ENCODE results near the gene SLC8B1.

The SLC8B1 gene

DNA sequence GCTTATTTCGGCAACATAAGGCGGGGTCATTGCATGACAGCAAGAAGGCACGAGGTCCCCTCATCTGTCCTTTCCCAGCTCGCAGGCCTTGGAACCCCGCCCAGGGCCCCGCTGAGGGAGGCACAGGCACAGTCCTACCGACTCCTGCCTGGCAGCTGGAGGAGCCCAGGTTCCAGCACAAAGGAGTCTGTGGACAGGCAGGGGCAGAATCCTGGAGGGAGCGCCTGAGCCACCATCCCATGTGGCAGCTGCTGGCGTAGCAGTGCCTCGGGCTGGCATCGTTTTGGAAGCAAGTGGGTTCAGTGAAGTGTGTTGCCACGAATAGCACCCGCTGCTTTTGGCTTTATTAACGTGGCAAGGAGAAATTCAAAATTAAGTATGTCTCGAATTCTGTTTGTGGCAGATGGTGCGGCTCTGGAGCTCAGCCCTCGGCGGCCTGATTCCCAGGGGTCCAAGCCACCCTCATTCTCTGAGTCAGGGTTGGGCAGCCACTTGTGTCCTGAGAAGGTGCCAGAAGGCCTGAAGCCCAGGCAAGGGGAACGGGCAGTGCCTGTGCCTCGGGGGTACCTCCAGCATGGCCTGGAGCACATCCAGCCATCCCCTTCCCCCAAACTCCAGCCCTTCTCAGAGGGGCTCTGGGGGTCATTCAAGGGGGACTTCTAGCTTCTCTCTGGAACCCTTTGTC is 35.9 kb downstream of the SLC8B1 start:
- no peak for DNase-seq (ENCODE audit: extremely low read depth, low read depth)
- TF ChIP-seq, protein P1, sequence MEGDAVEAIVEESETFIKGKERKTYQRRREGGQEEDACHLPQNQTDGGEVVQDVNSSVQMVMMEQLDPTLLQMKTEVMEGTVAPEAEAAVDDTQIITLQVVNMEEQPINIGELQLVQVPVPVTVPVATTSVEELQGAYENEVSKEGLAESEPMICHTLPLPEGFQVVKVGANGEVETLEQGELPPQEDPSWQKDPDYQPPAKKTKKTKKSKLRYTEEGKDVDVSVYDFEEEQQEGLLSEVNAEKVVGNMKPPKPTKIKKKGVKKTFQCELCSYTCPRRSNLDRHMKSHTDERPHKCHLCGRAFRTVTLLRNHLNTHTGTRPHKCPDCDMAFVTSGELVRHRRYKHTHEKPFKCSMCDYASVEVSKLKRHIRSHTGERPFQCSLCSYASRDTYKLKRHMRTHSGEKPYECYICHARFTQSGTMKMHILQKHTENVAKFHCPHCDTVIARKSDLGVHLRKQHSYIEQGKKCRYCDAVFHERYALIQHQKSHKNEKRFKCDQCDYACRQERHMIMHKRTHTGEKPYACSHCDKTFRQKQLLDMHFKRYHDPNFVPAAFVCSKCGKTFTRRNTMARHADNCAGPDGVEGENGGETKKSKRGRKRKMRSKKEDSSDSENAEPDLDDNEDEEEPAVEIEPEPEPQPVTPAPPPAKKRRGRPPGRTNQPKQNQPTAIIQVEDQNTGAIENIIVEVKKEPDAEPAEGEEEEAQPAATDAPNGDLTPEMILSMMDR (IDR thresholded peaks at IDR 0.05; ENCODE audit: low read depth, low read length), result no peak

DNA sequence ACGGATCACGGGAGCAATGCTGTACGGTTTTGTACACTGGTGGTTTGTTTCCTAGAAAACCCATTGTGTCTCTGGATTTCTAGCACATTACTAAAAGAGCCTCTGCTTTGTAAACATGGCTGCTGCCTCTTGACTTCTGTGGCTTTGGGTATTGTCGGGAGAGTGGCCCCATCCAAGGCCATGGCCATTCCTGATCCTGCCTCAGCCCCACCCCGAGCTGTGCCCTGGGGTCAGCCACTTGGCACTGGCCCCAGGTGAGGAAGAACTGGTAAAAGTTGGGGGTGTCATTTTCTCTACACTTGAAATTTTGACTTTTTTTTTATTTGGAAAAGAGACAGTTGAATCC is 36.5 kb downstream of the SLC8B1 start:
- no peak for DNase-seq (ENCODE audit: extremely low read depth, low read depth)
- TF ChIP-seq, protein P1 (IDR thresholded peaks at IDR 0.05; ENCODE audit: low read depth, low read length), result no peak

DNA sequence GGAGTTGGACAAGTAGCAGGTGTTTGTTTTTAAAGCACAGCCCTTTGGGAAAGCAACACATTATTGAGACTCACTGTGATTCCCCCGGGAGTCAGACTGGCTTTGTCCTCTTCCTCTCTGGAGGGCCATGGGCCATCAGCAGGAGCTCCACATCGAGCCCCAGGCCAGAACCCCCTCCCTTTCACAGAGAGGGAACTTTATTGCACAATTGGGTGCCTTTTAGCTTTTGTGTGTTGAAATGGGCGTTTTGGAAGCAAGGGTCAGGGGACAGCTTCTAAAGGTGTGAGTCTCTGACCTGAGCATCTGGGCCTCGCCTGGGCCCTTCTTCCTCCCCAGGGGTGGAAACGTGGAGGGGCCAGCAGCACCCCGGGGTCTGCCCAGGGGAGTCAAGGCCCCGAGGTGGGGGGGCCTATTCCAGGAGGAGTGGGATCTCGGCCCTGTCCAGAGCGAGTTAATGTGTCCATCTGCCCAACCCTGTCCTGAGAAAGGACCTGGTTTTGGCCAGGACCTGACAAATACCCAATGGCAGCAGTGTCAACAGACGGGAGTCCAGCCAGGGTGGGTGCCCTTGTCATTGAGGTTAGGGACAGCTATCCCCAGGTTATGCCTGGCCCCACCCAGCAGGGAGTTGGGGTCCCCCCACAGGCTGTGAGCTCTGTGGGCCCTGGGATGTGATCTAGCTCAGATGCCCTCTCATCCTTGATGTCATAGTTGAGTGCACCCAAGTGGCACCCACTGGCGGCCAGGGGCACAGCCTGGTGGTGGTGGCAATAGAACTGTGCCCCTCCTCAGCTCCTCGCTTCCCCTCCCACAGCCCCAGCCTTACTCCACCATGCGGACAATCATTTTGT is 37.1 kb downstream of the SLC8B1 start:
- no peak for DNase-seq (ENCODE audit: extremely low read depth, low read depth)
- TF ChIP-seq, protein P1 (IDR thresholded peaks at IDR 0.05; ENCODE audit: low read depth, low read length), result no peak

DNA sequence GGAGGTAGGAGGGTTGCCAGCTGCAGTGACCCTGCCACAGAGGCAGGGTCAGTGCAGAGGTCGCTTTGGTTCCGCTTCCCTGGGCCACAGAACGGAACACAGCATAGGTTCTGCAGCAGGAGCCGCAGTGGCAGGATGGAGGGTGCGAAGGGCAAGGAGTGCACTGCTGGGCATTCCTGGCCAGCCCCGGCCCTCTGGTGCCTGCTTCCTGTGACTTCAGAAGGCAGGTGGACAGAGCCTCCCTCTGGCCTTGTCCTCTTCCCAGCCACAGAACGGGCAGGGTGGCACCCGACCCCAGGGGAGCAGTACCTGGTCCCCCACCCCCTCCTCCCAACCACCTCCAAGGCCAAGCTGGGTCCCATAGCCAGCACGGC is 37.7 kb downstream of the SLC8B1 start:
- no peak for DNase-seq (ENCODE audit: extremely low read depth, low read depth)
- TF ChIP-seq, protein P1 (IDR thresholded peaks at IDR 0.05; ENCODE audit: low read depth, low read length), result no peak

DNA sequence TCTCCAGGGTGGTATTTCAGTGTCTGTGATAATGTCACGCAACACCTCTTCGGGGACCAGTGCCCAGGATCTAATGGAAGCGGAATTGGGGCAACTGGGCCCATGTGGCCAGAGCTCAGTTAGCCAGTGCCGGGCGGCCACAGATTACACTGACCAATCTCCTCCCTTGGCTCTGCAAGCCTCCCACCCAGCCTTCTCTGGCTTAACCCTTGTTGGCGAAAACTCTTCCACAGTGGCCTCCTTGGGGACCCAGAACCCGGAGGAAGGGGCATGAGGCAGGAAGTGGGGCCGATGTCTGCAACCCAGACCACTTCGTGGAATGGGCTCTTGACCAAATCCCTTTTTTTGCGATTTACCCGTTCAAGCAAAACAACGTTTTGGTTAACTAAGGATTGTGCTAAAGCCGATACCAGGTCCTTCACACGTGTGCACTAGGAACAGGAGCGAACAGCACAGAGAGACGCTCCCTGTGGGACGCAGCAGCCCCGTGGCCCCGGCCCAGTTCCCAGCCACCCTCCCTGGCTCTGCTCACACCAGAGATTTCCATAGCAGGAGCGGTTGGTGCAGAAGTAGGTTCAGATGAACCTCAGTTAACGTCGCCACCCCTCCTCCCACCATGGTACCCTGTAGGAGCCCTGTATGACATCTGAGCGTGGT is 38.2 kb downstream of the SLC8B1 start:
- DNase-seq (ENCODE audit: extremely low read depth, low read depth), result no peak

DNA sequence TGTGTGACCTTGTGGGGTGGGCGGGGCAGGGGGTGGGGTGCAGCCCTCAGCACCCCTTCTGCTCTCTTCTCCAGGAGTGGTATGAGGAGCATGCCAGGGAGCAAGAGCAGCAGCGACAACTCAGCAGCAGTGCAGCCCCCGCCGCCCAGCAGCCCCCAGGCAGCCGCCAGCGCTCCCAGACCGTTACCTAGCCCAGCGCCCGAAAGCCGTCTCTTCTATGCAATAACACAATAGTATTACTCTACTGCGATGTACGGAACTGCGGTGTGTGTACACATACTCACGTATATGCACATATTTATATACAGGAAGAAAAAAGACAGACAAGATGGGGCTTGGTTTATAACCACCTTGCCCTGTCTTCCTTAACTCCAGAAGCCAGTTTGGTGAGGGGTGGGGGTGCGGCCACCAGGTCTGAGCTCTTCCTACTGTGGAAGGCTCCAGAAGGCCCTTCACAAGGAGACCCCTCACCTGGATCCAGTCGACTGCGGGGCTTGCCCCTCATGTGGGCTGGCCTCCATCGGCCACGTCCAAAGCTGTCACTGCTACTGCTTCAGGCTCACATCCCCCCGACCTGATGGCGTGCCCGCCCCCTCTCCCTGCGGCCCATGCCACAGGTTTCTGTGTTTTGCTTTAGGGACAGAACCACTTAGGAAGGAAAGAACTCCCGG is 38.9 kb downstream of the SLC8B1 start:
- TF ChIP-seq, protein P1 (IDR thresholded peaks at IDR 0.05; ENCODE audit: low read depth, low read length), result no peak
- no peak for DNase-seq (ENCODE audit: extremely low read depth, low read depth)

More for the DNA sequence above, 38.2 kb downstream of the SLC8B1 start:
- TF ChIP-seq, protein P1 (IDR thresholded peaks at IDR 0.05; ENCODE audit: low read depth, low read length), result no peak
